ENCODE data around the gene IQCK. TPM values are rescaled to one million over a fixed set of nuclear protein-coding genes. Genes with fewer than 3 reads are reported as not detected.

Gene IQCK
- total RNA-seq, 1 donor from 2014 or later, result 5.8 TPM

GRCh38 chr16:19717314-19717713 is 757 bp upstream of the IQCK start:
- TF ChIP-seq CTCF (IDR thresholded peaks at IDR 0.05), result no peak
- peak overlapping the region; percentile 86 for H3K27ac Mint-ChIP-seq (ENCODE audit: unreplicated experiment)
- H3K27me3 Mint-ChIP-seq (ENCODE audit: unreplicated experiment), result no peaks in the 10 kb centered on the region
- no peaks in the 10 kb centered on the region for H3K9me3 Mint-ChIP-seq (ENCODE audit: unreplicated experiment)
- DNase-seq (ENCODE audit: extremely low spot score, unreplicated experiment), result no peak
- peak overlapping the region; percentile 93 for H3K4me3 Mint-ChIP-seq (ENCODE audit: unreplicated experiment)
- H3K36me3 Mint-ChIP-seq (ENCODE audit: unreplicated experiment), result peaks cover 11% of the 10 kb centered on the region
- peaks cover 23% of the 10 kb centered on the region for H3K4me1 Mint-ChIP-seq (ENCODE audit: unreplicated experiment)

GRCh38 chr16:19718624-19718965 is 524 bp downstream of the IQCK start:
- Mint-ChIP-seq H3K36me3 (ENCODE audit: unreplicated experiment) (peaks cover 11% of the 10 kb centered on the region), H3K27me3 (ENCODE audit: unreplicated experiment) (no peaks in the 10 kb centered on the region), H3K27ac (ENCODE audit: unreplicated experiment) (no peak overlapping the region), H3K4me1 (ENCODE audit: unreplicated experiment) (peaks cover 23% of the 10 kb centered on the region), H3K4me3 (ENCODE audit: unreplicated experiment) (peak overlapping the region; percentile 93), H3K9me3 (ENCODE audit: unreplicated experiment) (no peaks in the 10 kb centered on the region)
- DNase-seq (ENCODE audit: extremely low spot score, unreplicated experiment), result no peak
- TF ChIP-seq CTCF (IDR thresholded peaks at IDR 0.05), result no peak

GRCh38 chr16:19722269-19722952 is 4.3 kb downstream of the IQCK start:
- Mint-ChIP-seq H3K27ac (ENCODE audit: unreplicated experiment) (no peak overlapping the region), H3K27me3 (ENCODE audit: unreplicated experiment) (no peaks in the 10 kb centered on the region), H3K4me3 (ENCODE audit: unreplicated experiment) (no peak overlapping the region), H3K9me3 (ENCODE audit: unreplicated experiment) (no peaks in the 10 kb centered on the region), H3K36me3 (ENCODE audit: unreplicated experiment) (no peaks in the 10 kb centered on the region), H3K4me1 (ENCODE audit: unreplicated experiment) (peaks cover 9% of the 10 kb centered on the region)
- TF ChIP-seq CTCF (IDR thresholded peaks at IDR 0.05), result no peak
- DNase-seq (ENCODE audit: extremely low spot score, unreplicated experiment), result no peak

- Mint-ChIP-seq H3K4me3 (ENCODE audit: unreplicated experiment) (no peak overlapping the region), H3K36me3 (ENCODE audit: unreplicated experiment) (no peaks in the 10 kb centered on the region), H3K4me1 (ENCODE audit: unreplicated experiment) (peaks cover 7% of the 10 kb centered on the region), H3K27me3 (ENCODE audit: unreplicated experiment) (no peaks in the 10 kb centered on the region), H3K27ac (ENCODE audit: unreplicated experiment) (no peak overlapping the region), H3K9me3 (ENCODE audit: unreplicated experiment) (no peaks in the 10 kb centered on the region)
- TF ChIP-seq CTCF (IDR thresholded peaks at IDR 0.05), result no peak
- DNase-seq (ENCODE audit: extremely low spot score, unreplicated experiment), result no peak
These were observed 4.9 kb downstream of the IQCK start for GRCh38 chr16:19722981-19723380.

- no peak for TF ChIP-seq CTCF (IDR thresholded peaks at IDR 0.05)
- no peak overlapping the region for H3K4me3 Mint-ChIP-seq (ENCODE audit: unreplicated experiment)
These were observed 10.5 kb downstream of the IQCK start for GRCh38 chr16:19728636-19728965.

More at GRCh38 chr16:19728636-19728965, 10.5 kb downstream of the IQCK start:
- Mint-ChIP-seq H3K4me1 (ENCODE audit: unreplicated experiment) (no peaks in the 10 kb centered on the region), H3K36me3 (ENCODE audit: unreplicated experiment) (peaks cover 1% of the 10 kb centered on the region), H3K9me3 (ENCODE audit: unreplicated experiment) (no peaks in the 10 kb centered on the region), H3K27me3 (ENCODE audit: unreplicated experiment) (no peaks in the 10 kb centered on the region), H3K27ac (ENCODE audit: unreplicated experiment) (no peak overlapping the region)
- no peak for DNase-seq (ENCODE audit: extremely low spot score, unreplicated experiment)
